Endothelial cell of umbilical vein (primary cell): ENCODE measurements around the gene ASAH2.

ENCODE experiments used
- EZH2 ChIP-seq: IDR thresholded peaks from 2 replicates; pipeline ENCODE4 v1.6.1; 2012; ENCODE audit warnings: borderline replicate concordance, low read depth, mild to moderate bottlenecking, moderate library complexity, low read length, inconsistent platforms; ENCODE audit not compliant: severe bottlenecking
- POLR2A ChIP-seq: IDR thresholded peaks from 2 replicates; pipeline ENCODE4 v1.6.1; 2012; ENCODE audit warnings: low read depth, mild to moderate bottlenecking, control low read depth, low read length
- TF ChIP-seq, protein P1 (sequence below), 2 donors: IDR thresholded peaks; 1 replicate in 1 of 2; 2 replicates in 1 of 2; pipeline ENCODE4 v1.5.1; 2011; ENCODE audit warnings: low read length in 2 of 2, mild to moderate bottlenecking in 2 of 2, moderate library complexity in 2 of 2, control low read depth in 1 of 2, inconsistent platforms in 1 of 2, low read depth in 1 of 2; ENCODE audit not compliant: insufficient read depth in 1 of 2; ENCODE audit errors: extremely low read depth in 1 of 2
- TF ChIP-seq, protein P2 (sequence below): IDR thresholded peaks from 2 replicates; pipeline ENCODE4 v1.6.1; 2011; ENCODE audit not compliant: insufficient read depth, insufficient read length

DNA sequence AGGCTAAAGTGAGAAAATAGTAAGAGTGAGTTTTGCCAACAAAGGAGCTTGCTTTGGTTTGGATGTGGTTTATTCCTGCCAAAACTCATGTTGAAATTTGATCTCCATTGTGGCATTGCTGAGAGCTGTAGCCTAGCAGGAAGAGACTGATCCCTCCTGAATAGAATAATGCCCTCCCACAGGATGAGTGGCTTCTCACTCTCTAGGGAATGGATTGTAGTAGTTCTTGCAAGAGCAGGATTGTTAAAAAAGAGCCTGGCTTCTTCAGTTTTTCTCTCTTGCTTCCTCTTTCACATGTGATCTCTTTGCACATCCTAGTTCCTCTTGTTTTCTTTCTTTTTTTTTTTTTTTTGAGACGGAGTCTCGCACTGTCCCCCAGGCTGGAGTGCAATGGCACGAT, 34.4 kb downstream of the ASAH2 start:
- TF ChIP-seq, protein P1, sequence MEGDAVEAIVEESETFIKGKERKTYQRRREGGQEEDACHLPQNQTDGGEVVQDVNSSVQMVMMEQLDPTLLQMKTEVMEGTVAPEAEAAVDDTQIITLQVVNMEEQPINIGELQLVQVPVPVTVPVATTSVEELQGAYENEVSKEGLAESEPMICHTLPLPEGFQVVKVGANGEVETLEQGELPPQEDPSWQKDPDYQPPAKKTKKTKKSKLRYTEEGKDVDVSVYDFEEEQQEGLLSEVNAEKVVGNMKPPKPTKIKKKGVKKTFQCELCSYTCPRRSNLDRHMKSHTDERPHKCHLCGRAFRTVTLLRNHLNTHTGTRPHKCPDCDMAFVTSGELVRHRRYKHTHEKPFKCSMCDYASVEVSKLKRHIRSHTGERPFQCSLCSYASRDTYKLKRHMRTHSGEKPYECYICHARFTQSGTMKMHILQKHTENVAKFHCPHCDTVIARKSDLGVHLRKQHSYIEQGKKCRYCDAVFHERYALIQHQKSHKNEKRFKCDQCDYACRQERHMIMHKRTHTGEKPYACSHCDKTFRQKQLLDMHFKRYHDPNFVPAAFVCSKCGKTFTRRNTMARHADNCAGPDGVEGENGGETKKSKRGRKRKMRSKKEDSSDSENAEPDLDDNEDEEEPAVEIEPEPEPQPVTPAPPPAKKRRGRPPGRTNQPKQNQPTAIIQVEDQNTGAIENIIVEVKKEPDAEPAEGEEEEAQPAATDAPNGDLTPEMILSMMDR (IDR thresholded peaks at IDR 0.05; ENCODE audit: extremely low read depth in 1 of 2, insufficient read depth in 1 of 2, low read depth in 1 of 2, low read length in 2 of 2) = no peak
- TF ChIP-seq EZH2 (no peak), POLR2A (no peak)
- TF ChIP-seq, protein P2, sequence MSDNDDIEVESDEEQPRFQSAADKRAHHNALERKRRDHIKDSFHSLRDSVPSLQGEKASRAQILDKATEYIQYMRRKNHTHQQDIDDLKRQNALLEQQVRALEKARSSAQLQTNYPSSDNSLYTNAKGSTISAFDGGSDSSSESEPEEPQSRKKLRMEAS = no peak
